ENCODE results near the gene HEXIM1.

- TF ChIP-seq CTCF (IDR thresholded peaks at IDR 0.05) (no peak), POLR2A (IDR thresholded peaks at IDR 0.05) (no peak)
Observed at GRCh38 chr17:45121055-45121454, 27.2 kb upstream of the HEXIM1 start.

Data from heart left ventricle (tissue), 13 donors.